Spinal cord (tissue), 10 donors: ENCODE data around the gene FRMD5. TPM values are rescaled to one million over a fixed set of nuclear protein-coding genes. Genes with fewer than 3 reads are reported as not detected.
A peak's percentile ranks its signal among the peaks of the same experiment; 100 is the strongest.
"Not testable (repeated sequence)": the region's sequence is repeated elsewhere in the genome, so short reads cannot be mapped to it uniquely, and the experiment has no call there.

Source experiments
- DNase-seq, 6 donors: peaks; one replicate each; pipeline versions ENCODE4 v3.0.0 to v3.0.0-alpha.2; 2013 to 2015; ENCODE audit warnings: low spot score in 6 of 6, low read depth in 4 of 6
- H3K27ac ChIP-seq: one replicate; pipeline ENCODE4 v1.5.1; 2013; ENCODE audit warnings: low read depth, low read length, control low read depth
- H3K27me3 ChIP-seq: one replicate; pipeline ENCODE4 v1.6.1; 2013; ENCODE audit warnings: low read length; ENCODE audit not compliant: control insufficient read depth, insufficient read depth
- H3K36me3 ChIP-seq: one replicate; pipeline ENCODE4 v1.6.1; 2013; ENCODE audit warnings: low read length; ENCODE audit not compliant: control insufficient read depth, insufficient read depth
- H3K4me1 ChIP-seq: one replicate; pipeline ENCODE4 v1.6.1; 2013; ENCODE audit warnings: low read length; ENCODE audit not compliant: control insufficient read depth, insufficient read depth
- H3K4me3 ChIP-seq: one replicate; pipeline ENCODE4 v1.5.1; 2013; ENCODE audit warnings: low read depth, low read length, control low read depth
- H3K9me3 ChIP-seq: one replicate; pipeline ENCODE4 v1.6.1; 2013; ENCODE audit warnings: low read length; ENCODE audit not compliant: control insufficient read depth, insufficient read depth
- WGBS: methylation state at CpG from one replicate; pipeline ENCODE4 v1.1.5; 2013; ENCODE audit warnings: missing lambda C conversion rate; ENCODE audit not compliant: insufficient coverage; 5-methylcytosine and 5-hydroxymethylcytosine counted together
- polyA plus RNA-seq, 2 donors: library from polyadenylated mRNA; unstranded; fragments of 120-200 nt; gene quantifications; one replicate each; pipeline ENCODE4 v1.2.1, GENCODE V29; 2013; ENCODE audit not compliant: insufficient read length in 2 of 2
- total RNA-seq, 2 donors: library from RNA; depleted of rRNA in 1 of 2; stranded (reverse); fragments of 120-200 nt in 1 of 2; fragments of >200 nt in 1 of 2; gene quantifications; one replicate each; pipeline versions ENCODE4 v1.2.3 to v1.2.4, GENCODE V29; 2013 to 2014
- donor health status: healthy.

The FRMD5 gene
- total and polyA plus RNA-seq, 4 donors, result 8.9 to 25.9 (median 20.2) TPM

DNA sequence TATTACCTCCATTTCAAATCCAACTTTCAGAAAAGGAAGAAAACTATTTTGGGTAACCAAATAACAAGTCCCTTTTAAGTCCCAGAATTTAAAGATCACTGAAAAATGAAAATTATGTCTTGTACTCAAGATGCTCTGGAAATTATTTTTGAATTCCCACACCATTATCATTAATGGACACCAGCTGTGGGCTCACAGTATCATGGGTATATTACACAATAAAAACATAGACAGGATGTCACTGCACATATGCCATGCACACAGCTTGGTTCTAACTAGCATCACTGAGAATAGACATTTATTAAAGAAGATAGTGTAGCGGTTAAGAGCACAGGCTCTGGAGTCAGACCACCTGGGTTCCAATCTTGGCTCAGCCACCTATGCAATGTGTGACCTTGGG lies 130.4 kb downstream of the FRMD5 start:
- Histone ChIP-seq H3K27ac (no peak overlapping the region), H3K4me1 (no peaks in the 10 kb centered on the region), H3K9me3 (no peaks in the 10 kb centered on the region), H3K4me3 (no peak overlapping the region), H3K36me3 (no peaks in the 10 kb centered on the region), H3K27me3 (no peaks in the 10 kb centered on the region)
- no CpG with 5 or more reads among the region's 1 CpG for WGBS
- no peak for DNase-seq

DNA sequence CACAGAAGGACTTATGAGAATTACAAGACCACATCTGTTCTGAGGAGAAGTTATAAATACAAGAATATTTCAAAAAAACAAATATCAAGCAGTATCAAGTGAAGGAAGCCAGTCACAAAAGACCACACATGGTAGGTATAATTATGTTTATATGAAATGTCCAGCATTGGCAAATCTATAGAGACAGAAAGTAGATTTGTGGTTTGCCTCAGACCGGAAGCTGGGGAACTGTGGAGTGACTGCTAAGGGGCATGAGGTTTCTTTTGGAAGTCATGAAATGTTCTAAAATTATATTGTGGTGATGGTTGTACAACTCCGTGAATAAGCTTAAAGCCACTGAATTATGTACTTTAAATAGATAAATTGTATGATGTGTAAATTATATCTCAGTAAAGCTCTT lies 136.9 kb downstream of the FRMD5 start:
- H3K27me3 ChIP-seq, result no peaks in the 10 kb centered on the region
- H3K9me3 ChIP-seq, result no peaks in the 10 kb centered on the region
- H3K27ac ChIP-seq, result no peak overlapping the region
- no peaks in the 10 kb centered on the region for H3K4me1 ChIP-seq
- no peak overlapping the region for H3K4me3 ChIP-seq
- 80% methylated on average over 1 of the region's 2 CpGs for WGBS
- H3K36me3 ChIP-seq, result no peaks in the 10 kb centered on the region
- no peak for DNase-seq

DNA sequence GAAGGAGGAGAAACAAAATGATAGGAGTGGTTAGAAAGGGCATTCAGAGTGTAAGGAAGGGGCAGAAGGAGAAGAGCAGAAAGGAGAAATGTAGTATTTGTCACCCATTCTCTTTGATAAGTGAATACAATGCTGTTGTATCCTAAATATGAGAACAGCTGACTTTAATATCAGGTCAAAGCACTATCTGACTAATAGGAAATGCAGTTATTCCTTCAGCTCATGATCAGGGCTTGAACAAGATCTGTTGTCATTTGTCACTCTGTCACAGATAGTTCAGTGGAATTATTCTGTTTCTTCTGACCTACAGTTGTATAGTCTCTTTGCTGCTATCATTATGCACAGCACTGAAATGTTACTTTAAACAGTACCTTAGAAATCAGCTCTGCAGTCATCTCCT lies 149.4 kb downstream of the FRMD5 start:
- no peak for DNase-seq
- H3K9me3 ChIP-seq, result no peaks in the 10 kb centered on the region
- H3K36me3 ChIP-seq, result no peaks in the 10 kb centered on the region
- H3K27me3 ChIP-seq, result no peaks in the 10 kb centered on the region
- no peak overlapping the region for H3K27ac ChIP-seq
- no peaks in the 10 kb centered on the region for H3K4me1 ChIP-seq
- H3K4me3 ChIP-seq, result no peak overlapping the region

DNA sequence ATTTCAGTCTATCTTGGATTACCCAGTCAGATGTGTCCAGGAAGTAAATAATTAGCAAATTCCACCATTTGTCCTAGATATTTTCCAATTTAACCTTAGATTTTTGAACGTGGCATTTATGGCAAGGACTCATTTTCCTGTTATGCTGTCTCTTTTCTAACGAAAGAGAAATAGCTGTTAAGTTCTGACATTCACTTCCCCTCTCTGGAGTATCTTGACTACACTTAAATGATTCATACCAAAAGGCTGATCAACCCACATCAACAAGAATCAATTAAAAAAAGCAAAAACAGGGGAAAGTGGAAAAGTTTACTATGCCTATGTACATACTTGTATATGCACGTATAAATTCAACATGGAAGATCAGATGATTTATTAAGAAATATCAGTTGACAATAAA lies 149.9 kb downstream of the FRMD5 start:
- WGBS, result no CpG with 5 or more reads among the region's 3 CpGs
- H3K36me3 ChIP-seq, result no peaks in the 10 kb centered on the region
- no peak overlapping the region for H3K4me3 ChIP-seq
- H3K9me3 ChIP-seq, result no peaks in the 10 kb centered on the region
- no peaks in the 10 kb centered on the region for H3K27me3 ChIP-seq
- no peaks in the 10 kb centered on the region for H3K4me1 ChIP-seq
- no peak for DNase-seq
- H3K27ac ChIP-seq, result no peak overlapping the region

DNA sequence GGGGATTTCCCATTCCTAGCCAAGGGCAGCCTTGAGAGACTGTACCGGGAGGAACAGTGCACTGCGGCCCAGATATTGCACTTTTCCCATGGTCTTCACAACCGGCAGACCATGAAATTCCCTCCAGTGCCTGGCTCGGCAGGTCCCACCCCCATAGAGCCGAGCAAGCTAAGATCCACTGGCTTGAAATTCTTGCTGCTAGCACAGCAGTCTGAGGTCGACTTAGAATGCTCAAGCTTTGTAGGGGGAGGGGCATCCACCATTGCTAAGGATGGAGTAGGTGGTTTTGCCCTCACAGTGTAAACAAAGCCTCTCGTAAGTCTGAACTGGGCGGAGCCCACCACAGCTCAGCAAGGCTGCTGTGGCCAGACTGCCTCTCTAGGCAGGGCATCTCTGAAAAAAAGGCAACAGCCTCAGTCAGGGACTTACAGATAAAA lies 156.3 kb downstream of the FRMD5 start:
- no peak for DNase-seq

DNA sequence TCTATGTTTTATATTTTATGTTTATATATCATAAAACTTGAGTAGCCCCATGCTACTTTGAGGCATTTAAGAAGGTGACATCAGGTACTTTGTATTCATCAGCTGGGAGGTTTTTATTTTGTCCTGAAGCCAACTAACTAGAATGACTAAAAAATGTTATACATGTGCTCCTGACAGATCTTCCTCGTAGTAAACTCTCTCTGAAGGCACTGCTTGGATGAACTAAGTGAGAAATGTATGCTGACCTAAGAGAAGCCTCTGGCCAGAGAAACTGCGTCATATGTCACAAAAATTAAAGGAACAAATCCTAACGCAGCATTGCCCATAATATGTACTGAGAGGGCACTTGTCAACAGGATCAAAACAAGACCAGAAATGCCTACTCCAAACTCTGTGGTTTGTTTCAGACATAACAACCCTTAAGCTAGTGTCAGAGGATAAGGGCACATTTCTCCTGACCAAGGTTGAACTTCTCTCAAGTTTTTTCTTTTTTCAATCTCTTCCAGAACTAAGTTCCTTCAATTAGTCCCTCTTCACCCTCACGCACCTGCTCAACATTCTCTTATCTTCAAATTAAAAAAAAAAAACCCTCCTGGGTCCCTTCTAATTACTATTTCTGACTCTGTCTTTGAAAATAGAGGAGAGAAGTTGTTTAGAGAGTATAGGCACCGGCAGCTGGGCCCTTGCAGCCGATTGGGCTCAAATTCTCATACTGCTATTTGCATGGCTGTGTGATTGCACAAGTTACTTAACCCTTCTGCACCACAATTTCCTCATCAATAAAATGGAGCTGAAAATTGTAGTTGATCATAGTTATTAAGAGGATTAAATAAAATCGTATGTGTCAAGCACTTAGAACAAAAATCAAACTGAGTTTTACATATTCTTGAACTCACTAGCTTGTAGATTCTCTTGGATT lies 159.0 kb downstream of the FRMD5 start:
- H3K4me3 ChIP-seq, result no peak overlapping the region
- H3K27ac ChIP-seq, result no peak overlapping the region
- no peaks in the 10 kb centered on the region for H3K36me3 ChIP-seq
- no peaks in the 10 kb centered on the region for H3K9me3 ChIP-seq
- H3K4me1 ChIP-seq, result peaks cover 5% of the 10 kb centered on the region
- DNase-seq, result no peak
- WGBS, result 85% methylated on average over 2 of the region's 7 CpGs
- H3K27me3 ChIP-seq, result no peaks in the 10 kb centered on the region

More for the DNA sequence above, 156.3 kb downstream of the FRMD5 start:
- no peaks in the 10 kb centered on the region for H3K9me3 ChIP-seq
- H3K27me3 ChIP-seq, result no peaks in the 10 kb centered on the region
- H3K27ac ChIP-seq, result no peak overlapping the region
- H3K36me3 ChIP-seq, result no peaks in the 10 kb centered on the region
- 36% methylated on average over 8 of the region's 8 CpGs for WGBS
- H3K4me1 ChIP-seq, result peaks cover 5% of the 10 kb centered on the region
- H3K4me3 ChIP-seq, result no peak overlapping the region

DNA sequence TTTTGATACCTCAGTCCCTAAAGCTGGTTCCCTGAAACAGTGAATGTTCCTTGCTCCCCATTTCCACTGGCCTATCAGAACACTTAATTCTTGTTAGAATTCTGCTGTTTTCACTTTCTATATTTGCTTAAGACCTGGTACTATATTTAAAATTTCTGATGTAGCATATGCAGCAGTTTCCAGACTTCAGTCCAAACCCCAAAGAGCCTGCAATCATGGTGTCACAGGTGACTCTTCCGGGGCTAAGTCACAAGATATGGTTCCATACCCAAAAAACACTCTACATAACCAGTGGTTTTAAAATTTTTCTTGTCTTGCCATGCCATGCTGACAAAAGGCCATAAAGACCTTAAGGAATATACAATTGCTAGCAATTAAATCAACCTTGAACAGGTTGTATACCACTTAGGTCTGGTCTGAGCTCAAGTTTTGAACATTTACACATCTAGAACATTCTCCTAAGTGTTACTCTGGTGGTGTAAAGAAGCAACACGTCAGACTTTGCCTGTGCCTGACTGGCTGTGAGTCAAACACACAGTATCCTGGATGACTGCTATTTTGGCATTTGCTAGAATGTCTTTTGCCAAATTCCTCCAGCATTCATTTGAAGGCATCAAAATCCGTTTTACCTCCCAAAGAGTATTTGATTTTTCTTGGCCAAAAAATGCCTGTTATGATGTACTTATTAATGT lies 160.0 kb downstream of the FRMD5 start:
- H3K27me3 ChIP-seq, result no peaks in the 10 kb centered on the region
- peak in 1 of 6 donors; percentile 78 for DNase-seq
- H3K27ac ChIP-seq, result no peak overlapping the region

DNA sequence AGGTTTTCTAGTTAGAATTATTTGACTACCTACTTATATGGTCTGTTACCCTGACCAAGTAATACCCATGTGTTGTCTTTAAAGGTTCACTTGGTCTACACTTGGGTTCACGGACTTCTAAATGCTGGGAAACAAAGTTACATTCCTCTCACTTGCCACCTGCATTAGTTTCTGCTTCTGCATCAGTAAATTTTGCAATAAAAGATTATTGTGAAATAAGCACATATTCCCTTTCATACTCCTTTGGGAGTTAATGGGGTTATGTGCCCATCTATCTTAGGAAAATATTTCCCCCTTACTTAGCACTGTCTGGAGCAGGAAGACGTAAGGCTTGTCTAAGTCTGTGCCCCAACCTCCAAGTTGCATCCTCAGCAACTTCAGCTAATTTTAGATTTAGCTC lies 160.7 kb downstream of the FRMD5 start:
- H3K27ac ChIP-seq, result no peak overlapping the region
- no peak for DNase-seq
- no CpG with 5 or more reads among the region's 2 CpGs for WGBS

More for the DNA sequence above, 160.0 kb downstream of the FRMD5 start:
- Histone ChIP-seq H3K4me1 (peaks cover 5% of the 10 kb centered on the region), H3K9me3 (no peaks in the 10 kb centered on the region), H3K4me3 (no peak overlapping the region), H3K36me3 (no peaks in the 10 kb centered on the region)
- WGBS, result 0% methylated on average over 1 of the region's 3 CpGs

GRCh38 chr15:44033894-44034293 lies 161.2 kb downstream of the FRMD5 start:
- no peak overlapping the region for H3K4me3 ChIP-seq
- WGBS, result no CpG with 5 or more reads among the region's 1 CpG
- H3K36me3 ChIP-seq, result no peaks in the 10 kb centered on the region
- no peaks in the 10 kb centered on the region for H3K9me3 ChIP-seq
- DNase-seq, result peak in 1 of 6 donors; percentile 26
- H3K4me1 ChIP-seq, result peaks cover 4% of the 10 kb centered on the region
- no peaks in the 10 kb centered on the region for H3K27me3 ChIP-seq
- H3K27ac ChIP-seq, result no peak overlapping the region

More for the DNA sequence above, 160.7 kb downstream of the FRMD5 start:
- no peak overlapping the region for H3K4me3 ChIP-seq
- H3K36me3 ChIP-seq, result no peaks in the 10 kb centered on the region
- H3K9me3 ChIP-seq, result no peaks in the 10 kb centered on the region
- H3K4me1 ChIP-seq, result peaks cover 5% of the 10 kb centered on the region
- no peaks in the 10 kb centered on the region for H3K27me3 ChIP-seq

DNA sequence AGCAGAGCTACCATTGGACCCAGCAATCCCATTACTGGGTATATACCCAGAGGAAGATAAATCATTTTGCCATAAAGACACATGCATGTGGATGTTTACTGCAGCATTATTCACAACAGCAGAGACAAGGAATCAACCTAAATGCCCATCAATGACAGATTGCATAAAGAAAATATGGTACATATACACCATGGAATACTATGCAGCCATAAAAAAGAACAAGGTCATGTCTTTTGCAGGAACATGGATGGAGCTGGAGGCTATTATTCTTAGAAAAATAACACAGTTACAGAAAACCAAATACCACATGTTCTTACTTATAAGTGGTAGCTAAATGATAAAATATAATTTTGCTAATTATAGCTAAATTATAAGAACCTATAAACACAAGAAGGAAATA lies 162.3 kb downstream of the FRMD5 start:
- DNase-seq, H3K4me1 ChIP-seq, H3K9me3 ChIP-seq, H3K27ac ChIP-seq, H3K27me3 ChIP-seq, H3K36me3 ChIP-seq, H3K4me3 ChIP-seq: not testable (repeated sequence)
